HG03045 (cell line): ENCODE results near the gene NR2F6.

Experiments
- ATAC-seq: cut with Tn5 transposase; IDR thresholded peaks from one replicate; pipeline ENCODE4 v1.9.1; 2021; ENCODE audit warnings: mild to moderate bottlenecking, moderate library complexity; ENCODE audit not compliant: unreplicated experiment

The NR2F6 gene

DNA sequence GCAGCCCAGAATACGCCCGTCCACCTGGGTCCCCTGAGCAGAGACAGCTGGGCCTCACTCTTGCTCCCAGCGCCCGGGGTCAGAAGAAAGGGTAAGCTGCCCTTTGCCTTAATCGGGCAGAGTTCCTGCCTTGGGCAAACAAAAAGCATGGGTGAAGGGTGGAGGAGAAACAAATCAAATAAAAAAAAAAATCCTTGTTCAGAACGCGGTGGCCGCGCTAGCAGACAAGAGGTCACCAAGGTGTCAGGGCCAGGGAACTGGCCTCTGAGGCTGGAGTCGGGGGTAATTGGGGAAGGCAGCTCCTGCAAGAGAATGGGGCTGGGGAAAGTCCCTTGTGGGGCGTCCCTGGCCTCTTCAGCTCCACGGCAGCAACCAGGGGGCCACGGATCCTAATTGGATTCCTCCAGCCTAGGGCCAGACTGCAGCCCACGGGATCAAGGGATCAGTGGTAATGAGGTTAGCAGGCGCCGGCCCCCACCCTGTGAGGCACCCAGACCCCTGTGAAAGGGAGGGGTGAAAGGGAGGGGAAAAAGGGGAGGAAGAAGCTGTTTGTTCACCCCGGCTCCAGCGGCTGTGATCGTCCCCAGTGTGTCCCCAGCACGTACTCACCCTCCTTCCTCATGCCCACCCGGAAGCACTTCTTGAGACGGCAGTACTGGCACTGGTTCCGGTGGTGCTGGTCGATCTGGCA is 5.5 kb downstream of the NR2F6 start:
- no peak for ATAC-seq

- ATAC-seq = no peak
These were observed 7.7 kb downstream of the NR2F6 start for GRCh38 chr19:17237747-17238706.

DNA sequence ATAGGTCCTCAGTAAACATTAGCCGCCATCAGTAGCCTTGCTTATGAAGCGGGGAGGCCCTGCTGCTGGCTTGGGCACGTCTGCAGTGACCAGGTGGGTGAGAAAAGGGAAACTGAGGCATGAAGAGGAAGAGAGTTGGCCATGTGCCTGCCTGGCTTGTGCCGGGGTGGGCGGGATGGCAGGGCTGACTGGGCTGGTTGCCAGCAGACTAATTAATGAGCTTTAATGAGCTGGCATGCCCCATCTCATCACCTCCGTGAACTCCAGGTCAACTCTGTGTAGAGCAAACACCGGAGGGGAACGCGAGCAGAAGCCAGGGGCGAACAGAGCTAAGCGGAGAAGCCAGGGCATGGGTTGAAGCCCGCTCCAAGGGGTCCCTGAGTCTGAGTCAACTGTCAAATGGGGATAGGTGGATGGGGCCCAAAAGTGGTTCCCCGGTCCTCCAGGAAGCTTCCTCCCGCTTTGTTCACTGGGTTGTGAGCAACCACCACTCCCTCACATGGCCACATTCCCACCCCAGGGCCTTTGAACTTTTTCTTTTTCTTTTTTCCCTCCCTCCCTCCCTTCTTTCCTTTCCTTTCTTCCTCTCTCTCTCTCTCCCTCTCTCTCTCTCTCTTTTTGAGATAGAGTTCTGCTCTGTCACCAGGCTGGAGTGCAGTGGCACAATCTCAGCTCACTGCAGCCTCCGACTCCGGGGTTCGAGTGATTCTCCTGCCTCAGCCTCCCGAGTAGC is 8.7 kb downstream of the NR2F6 start:
- ATAC-seq = no peak

- peak; percentile 12 for ATAC-seq
These were observed 9.5 kb downstream of the NR2F6 start for GRCh38 chr19:17235971-17236777.

- ATAC-seq = peak; percentile 63
These were observed 10.3 kb downstream of the NR2F6 start for GRCh38 chr19:17235300-17235970.

DNA sequence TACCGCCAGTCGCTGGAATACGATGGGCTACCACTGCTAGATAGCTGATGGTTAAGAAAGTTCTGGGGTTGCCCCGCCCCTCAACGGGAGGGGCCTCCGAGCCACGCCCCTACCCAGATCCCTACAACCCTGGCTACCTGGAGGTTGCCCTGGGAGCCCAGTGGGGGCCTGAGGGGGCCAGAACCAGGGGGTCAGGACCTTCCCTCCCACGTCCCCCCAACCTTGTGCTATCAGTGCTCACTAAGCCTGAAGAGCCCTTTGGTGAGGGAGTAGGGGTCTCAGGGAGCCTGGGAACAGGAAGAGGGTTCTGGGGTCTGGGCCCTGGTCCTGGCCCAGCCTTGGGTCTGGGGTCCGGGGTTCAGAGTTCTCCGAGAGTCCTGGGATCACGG is 10.8 kb downstream of the NR2F6 start:
- no peak for ATAC-seq

GRCh38 chr19:17232258-17232657 is 13.5 kb downstream of the NR2F6 start:
- no peak for ATAC-seq

DNA sequence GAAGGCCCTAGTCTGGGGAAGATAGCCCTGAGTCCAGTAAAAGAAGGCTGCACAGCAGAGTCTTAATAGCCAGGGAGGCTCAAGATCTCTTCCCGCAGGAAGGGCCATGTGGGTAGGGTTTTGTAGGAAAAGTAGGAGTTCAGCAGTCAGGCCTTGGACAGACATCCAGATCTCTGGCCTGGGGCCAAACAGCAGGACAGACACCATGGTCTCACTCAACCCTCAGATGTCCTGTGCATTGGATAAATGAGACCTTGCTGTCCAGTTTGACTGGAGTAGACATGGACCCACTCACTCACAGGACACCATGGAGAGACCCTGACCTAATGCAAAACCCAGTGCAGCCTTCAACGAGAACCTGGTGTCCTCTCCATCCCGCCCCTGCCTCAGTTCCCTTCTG is 15.8 kb downstream of the NR2F6 start:
- no peak for ATAC-seq

DNA sequence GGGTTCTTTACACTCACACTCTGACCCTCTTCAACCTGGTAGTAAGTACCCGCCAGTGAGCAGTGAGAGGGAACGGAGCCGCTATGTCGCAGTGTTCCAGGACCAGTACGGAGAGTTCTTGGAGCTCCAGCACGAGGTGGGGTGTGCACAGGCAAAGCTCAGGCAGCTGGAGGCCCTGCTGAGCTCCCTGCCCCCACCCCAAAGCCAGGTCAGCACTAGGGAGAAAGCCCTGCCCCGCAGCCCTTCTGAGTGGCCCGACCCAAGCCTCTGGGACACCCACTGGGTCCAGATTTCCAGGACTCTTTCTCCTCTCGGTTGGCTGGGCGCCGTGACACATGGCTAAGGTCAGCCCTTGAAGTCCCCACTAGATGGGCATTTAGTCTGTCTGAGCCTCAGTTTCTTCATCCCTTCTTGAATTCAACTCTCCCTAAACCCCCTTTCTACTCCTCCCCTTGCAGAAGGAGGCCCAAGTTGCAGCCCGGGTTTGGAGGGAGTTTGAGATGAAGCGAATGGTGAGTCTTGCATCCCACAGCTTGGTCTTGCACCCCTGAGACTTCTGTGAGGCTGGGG is 17.8 kb downstream of the NR2F6 start:
- no peak for ATAC-seq

DNA sequence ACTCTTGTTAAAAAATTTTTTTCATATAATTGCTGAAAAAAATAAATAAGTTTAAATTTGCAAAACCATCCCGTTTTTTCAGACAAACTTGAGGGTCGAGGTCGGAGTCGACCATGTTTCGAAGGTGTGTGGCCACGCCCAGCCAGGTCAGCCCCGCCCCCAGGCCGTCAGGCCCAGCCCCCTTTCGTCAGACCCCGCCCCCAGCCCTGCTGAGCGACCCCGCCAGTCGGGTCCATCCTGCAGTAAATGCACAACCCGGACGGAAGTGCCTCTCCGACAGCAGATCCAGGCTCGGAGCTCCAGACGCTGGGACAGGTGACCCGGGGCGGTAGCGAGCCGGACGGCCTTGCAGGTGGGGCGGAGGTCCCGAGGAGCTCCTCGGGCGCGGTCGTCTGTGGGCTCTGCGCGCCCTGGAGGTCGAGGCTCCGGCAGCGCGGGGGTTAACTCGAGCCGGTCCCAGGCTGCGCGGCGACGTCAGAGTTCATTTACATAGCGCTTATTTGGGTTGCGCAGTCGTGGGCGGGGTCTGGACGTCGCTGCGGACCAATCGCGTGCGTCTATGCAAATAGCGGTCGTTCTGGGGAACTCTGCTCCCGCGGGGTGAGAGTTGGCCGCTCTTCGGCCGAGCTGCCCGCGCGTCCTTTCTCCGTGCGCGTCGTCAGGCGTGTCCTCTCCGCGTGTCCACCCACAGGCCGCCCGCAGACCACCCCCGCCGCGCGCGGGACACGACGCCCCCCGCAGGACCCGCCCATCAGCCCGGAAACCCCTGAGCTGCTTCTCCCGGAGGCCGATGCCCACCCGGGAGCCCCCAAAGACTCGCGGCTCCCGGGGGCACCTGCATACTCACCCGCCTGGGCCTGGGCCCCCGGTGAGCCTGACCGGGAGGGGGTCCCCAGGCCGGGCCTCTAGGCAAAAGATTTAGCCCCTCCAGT is 19.5 kb downstream of the NR2F6 start, which contains the start of gene OCEL1:
Gene OCEL1 (plus strand): TSS at position 225 of the 932 bp plus-strand sequence. CDS start 22 bp downstream, at position 247.
- peak; percentile 93 for ATAC-seq

DNA sequence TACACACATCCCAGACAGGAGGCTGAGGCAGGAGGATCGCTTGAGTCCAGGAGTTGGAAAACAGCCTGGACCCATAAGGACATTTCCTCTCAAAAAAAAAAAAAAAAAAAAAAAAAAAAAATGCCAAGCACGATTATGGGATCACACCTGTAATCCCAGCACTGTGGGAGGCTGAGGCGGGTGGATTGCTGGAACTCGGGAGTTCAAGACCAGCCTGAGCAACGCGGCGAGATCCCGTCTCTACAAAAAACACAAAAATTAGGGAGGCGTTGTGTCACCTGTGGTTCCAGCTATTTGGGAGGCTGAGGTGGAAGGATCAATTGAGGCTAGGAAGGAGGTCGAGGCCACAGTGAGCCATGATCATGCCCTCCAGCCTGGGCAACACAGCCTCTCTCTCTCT is 20.7 kb downstream of the NR2F6 start:
- ATAC-seq = no peak

DNA sequence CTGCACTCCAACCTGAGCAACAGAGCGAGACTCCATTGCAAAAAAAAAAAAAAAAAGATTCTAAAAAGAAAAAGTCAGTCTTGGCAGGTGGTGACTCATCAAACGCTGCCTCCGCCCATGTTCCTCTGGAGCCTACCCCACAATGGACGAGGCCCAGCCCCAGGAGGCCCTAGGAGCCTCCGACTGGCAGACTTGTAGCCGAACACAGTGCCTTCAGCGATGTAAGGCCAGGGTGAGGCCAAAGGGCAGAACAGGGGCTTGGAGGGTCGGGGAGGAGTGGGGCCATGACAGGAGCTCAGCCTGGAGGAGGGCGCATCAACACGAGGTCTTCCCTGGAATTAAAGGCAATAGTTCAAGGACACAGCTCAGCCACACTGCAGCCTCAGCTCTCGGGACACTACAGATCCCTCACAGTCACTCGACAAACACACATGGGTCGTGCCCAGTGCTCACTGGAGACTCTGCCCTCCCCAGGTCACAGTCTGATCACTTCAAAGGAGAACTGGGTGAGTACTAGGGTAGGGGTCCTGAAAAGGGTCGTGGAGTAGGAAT is 25.4 kb downstream of the NR2F6 start:
- ATAC-seq = no peak

- ATAC-seq = no peak
These were observed 26.4 kb downstream of the NR2F6 start for GRCh38 chr19:17219286-17219685.

DNA sequence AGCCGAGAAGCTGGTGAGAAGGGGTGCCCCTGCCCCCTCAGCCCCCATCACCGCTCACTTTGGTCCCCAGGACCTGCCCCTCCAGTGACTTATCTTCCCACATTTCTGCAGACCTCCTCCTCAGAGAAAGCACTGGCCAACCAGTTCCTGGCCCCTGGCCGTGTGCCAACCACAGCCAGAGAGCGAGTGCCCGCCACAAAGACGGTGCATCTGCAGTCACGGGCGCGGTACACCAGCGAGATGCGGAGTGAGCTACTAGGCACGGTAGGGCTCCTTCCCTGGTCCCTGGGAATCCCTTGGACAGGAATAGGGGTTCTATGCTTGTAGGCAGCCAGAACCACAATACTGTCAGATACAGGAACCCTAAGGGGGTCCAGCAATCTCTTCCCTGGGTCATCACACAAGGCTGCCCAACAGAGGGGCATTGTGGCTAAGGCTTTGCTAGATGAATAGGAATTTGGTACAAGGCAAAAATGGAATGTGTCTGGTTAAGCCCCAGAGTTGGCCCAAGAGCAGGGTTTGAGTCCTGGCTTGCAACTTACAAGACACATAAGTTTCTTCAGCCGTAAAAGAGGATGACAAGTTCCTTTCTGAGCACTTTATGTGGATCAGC is 29.6 kb downstream of the NR2F6 start:
- no peak for ATAC-seq

GRCh38 chr19:17215127-17215971 is 30.4 kb downstream of the NR2F6 start, which contains the start of gene USE1:
Gene USE1 (plus strand): TSS chr19:17215357. CDS start chr19:17215406, 49 bp downstream.
- ATAC-seq = peak; percentile 75

DNA sequence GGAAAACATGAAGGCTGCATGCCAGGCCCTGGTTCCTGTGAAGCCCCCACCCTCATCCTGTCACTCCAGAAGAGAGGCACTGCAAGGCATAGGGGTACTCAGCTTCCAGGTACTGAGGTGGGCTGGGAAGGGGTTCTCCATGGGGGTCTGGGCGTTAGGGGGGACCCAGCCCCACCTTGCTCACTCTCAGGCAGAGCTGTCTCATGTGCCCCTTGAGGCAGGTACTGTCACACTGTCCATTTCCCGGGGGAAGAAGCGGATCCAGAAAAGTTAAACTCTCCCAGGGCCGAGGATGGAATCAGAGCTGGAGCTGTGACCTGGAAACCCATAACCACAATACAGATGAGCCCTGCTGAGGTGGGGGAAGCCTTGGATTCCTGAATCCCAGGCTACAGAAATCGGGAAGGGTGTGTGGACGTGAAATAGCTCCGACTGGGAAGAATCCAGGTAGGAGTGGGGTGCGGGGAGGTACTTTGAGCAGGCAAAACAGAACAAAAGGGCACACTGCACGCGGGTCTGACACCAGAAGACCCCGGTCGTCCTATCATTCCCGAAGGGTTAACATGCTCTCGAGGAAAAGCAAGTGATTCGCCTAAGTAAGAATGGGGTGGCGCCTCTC is 31.1 kb downstream of the NR2F6 start:
- no peak for ATAC-seq
